Tibial artery (tissue), 4 donors: ENCODE results near the gene NXPH3.

Source experiments
- DNase-seq, 2 donors: peaks; one replicate each; pipeline ENCODE4 v3.0.0-alpha.2; 2019
- H3K27ac ChIP-seq, 2 donors: fragments of 200-600 bp; sonication (generic) in 1 of 2; 1 replicate in 1 of 2; 2 replicates in 1 of 2; pipeline ENCODE4 v1.5.1; 2018 to 2019; ENCODE audit warnings: mild to moderate bottlenecking in 1 of 2
- H3K27me3 ChIP-seq, 2 donors: fragments of 200-600 bp; sonication (generic) in 1 of 2; one replicate each; pipeline versions ENCODE4 v1.5.1 to v1.6.0; 2016 to 2019
- H3K36me3 ChIP-seq, 3 donors: fragments of 200-600 bp; sonication (generic) in 2 of 3; one replicate each; pipeline ENCODE4 v1.5.1; 2016 to 2019; ENCODE audit warnings: mild to moderate bottlenecking in 2 of 3
- H3K4me1 ChIP-seq, 4 donors: fragments of 200-600 bp; sonication (generic) in 2 of 4; 1 replicate in 3 of 4; 2 replicates in 1 of 4; pipeline ENCODE4 v1.5.1; 2016 to 2019
- H3K4me3 ChIP-seq, 2 donors: fragments of 200-600 bp; sonication (generic) in 1 of 2; 1 replicate in 1 of 2; 2 replicates in 1 of 2; pipeline ENCODE4 v1.5.1; 2018 to 2019; ENCODE audit warnings: mild to moderate bottlenecking in 2 of 2
- H3K9me3 ChIP-seq, 3 donors: fragments of 200-600 bp; sonication (generic) in 1 of 3; one replicate each; pipeline ENCODE4 v1.5.1; 2016 to 2019
- CTCF ChIP-seq, 2 experiments: fragments of 200-600 bp in 1 of 2; fragments of 450-650 bp in 1 of 2; IDR thresholded peaks; one replicate each; pipeline ENCODE4 v1.5.1; 2017 to 2019; ENCODE audit warnings: antibody characterized with exemption in 2 of 2, mild to moderate bottlenecking in 1 of 2, moderate library complexity in 1 of 2
- intact Hi-C: fragments of 100-400 bp; cut with DNase I; formaldehyde crosslinking; loops from one replicate; pipeline ENCODE4 v1.15.0; 2023; ENCODE audit warnings: low total_unique reads

NXPH3 gene

GRCh38 chr17:49545007-49545660 lies 30.5 kb upstream of the NXPH3 start:
- peak in 1 of 2 donors; percentile 48 for DNase-seq
- no peak overlapping the region for H3K4me3 ChIP-seq
- peaks cover 0 to 31% of the 10 kb centered on the region in 2 donors for H3K27me3 ChIP-seq
- no peaks in the 10 kb centered on the region for H3K9me3 ChIP-seq
- intact Hi-C loops, result loop anchor here (5.0 to 10.0 kb wide), 2 partner anchors 108 to 230 kb away; no protein-coding TSS in a partner anchor
- TF ChIP-seq CTCF (IDR thresholded peaks at IDR 0.05), result no peak
- H3K27ac ChIP-seq, result no peak overlapping the region
- H3K36me3 ChIP-seq, result no peaks in the 10 kb centered on the region
- peaks cover 0 to 14% (median 3%) of the 10 kb centered on the region in 4 donors for H3K4me1 ChIP-seq

- peaks cover 0 to 14% (median 3%) of the 10 kb centered on the region in 4 donors for H3K4me1 ChIP-seq
- H3K27ac ChIP-seq, result no peak overlapping the region
- no peaks in the 10 kb centered on the region for H3K9me3 ChIP-seq
- TF ChIP-seq CTCF (IDR thresholded peaks at IDR 0.05), result no peak
- DNase-seq, result no peak
- intact Hi-C loops, result loop anchor here (5.0 to 10.0 kb wide), 2 partner anchors 109 to 231 kb away; no protein-coding TSS in a partner anchor
- no peaks in the 10 kb centered on the region for H3K36me3 ChIP-seq
- H3K4me3 ChIP-seq, result no peak overlapping the region
- H3K27me3 ChIP-seq, result peaks cover 0 to 31% of the 10 kb centered on the region in 2 donors
These were observed 29.7 kb upstream of the NXPH3 start for GRCh38 chr17:49545806-49546545.

- Histone ChIP-seq H3K4me3 (no peak overlapping the region), H3K4me1 (peaks cover 0 to 14% (median 3%) of the 10 kb centered on the region in 4 donors), H3K27me3 (peaks cover 0 to 34% of the 10 kb centered on the region in 2 donors), H3K9me3 (no peaks in the 10 kb centered on the region), H3K36me3 (no peaks in the 10 kb centered on the region), H3K27ac (no peak overlapping the region)
- DNase-seq, result no peak
- intact Hi-C loops, result loop anchor here (5.0 to 10.0 kb wide), 2 partner anchors 110 to 232 kb away; no protein-coding TSS in a partner anchor
- TF ChIP-seq CTCF (IDR thresholded peaks at IDR 0.05), result no peak
These were observed 28.8 kb upstream of the NXPH3 start for GRCh38 chr17:49546546-49547535.

- TF ChIP-seq CTCF (IDR thresholded peaks at IDR 0.05), result no peak
- intact Hi-C loops, result loop anchor here (5.0 to 10.0 kb wide), 2 partner anchors 110 to 233 kb away; no protein-coding TSS in a partner anchor
- Histone ChIP-seq H3K4me1 (peaks cover 0 to 14% (median 3%) of the 10 kb centered on the region in 4 donors), H3K9me3 (no peaks in the 10 kb centered on the region), H3K27me3 (peaks cover 0 to 34% of the 10 kb centered on the region in 2 donors), H3K36me3 (no peaks in the 10 kb centered on the region), H3K4me3 (no peak overlapping the region), H3K27ac (no peak overlapping the region)
- peak in 1 of 2 donors; percentile 56 for DNase-seq
These were observed 28.1 kb upstream of the NXPH3 start for GRCh38 chr17:49547566-49547965.

- DNase-seq, result no peak
- no peaks in the 10 kb centered on the region for H3K9me3 ChIP-seq
- H3K36me3 ChIP-seq, result no peaks in the 10 kb centered on the region
- H3K4me3 ChIP-seq, result no peak overlapping the region
- H3K27ac ChIP-seq, result no peak overlapping the region
- H3K27me3 ChIP-seq, result peaks cover 0 to 34% of the 10 kb centered on the region in 2 donors
- intact Hi-C loops, result loop anchor here (5.0 to 10.0 kb wide), 2 partner anchors 111 to 233 kb away; no protein-coding TSS in a partner anchor
- H3K4me1 ChIP-seq, result peaks cover 0 to 14% (median 3%) of the 10 kb centered on the region in 4 donors
- TF ChIP-seq CTCF (IDR thresholded peaks at IDR 0.05), result no peak
These were observed 27.6 kb upstream of the NXPH3 start for GRCh38 chr17:49548051-49548505.
